HUES6 (cell line): ENCODE data around the gene ERGIC1.

Source experiments
- H3K27ac ChIP-seq: 2 replicates; pipeline ENCODE4 v1.7.0; 2013; ENCODE audit warnings: low read depth, mild to moderate bottlenecking, low read length, inconsistent platforms
- H3K27me3 ChIP-seq: 2 replicates; pipeline ENCODE4 v1.6.1; 2013; ENCODE audit warnings: low read length; ENCODE audit not compliant: control insufficient read depth, insufficient read depth
- H3K36me3 ChIP-seq: 2 replicates; pipeline ENCODE4 v1.6.1; 2013; ENCODE audit warnings: low read length; ENCODE audit not compliant: control insufficient read depth, insufficient read depth
- H3K4me1 ChIP-seq: 2 replicates; pipeline ENCODE4 v1.6.1; 2013; ENCODE audit warnings: low read length; ENCODE audit not compliant: control insufficient read depth, insufficient read depth
- H3K4me3 ChIP-seq: 2 replicates; pipeline ENCODE4 v1.5.1; 2013; ENCODE audit warnings: low read depth, low read length
- H3K9ac ChIP-seq: one replicate; pipeline ENCODE4 v1.6.1; 2013; ENCODE audit warnings: mild to moderate bottlenecking, low read length
- H3K9me3 ChIP-seq: 2 replicates; pipeline ENCODE4 v1.6.1; 2013; ENCODE audit warnings: low read depth, low read length; ENCODE audit not compliant: control insufficient read depth, insufficient read depth

The ERGIC1 gene

GRCh38 chr5:172958331-172959046 lies 124.4 kb downstream of the ERGIC1 start:
- Histone ChIP-seq H3K27me3 (0 out of 2 replicates have a peak, but pooled peaks cover 7% of the 10 kb centered on the region), H3K27ac (no peak overlapping the region), H3K9ac (peak overlapping the region; percentile 95), H3K4me1 (0 out of 2 replicates have a peak, but pooled peaks cover 6% of the 10 kb centered on the region), H3K9me3 (no peaks in the 10 kb centered on the region), H3K4me3 (peak overlapping the region; percentile 98), H3K36me3 (peaks cover 9% of the 10 kb centered on the region)

GRCh38 chr5:172959824-172960799 lies 126.1 kb downstream of the ERGIC1 start:
- Histone ChIP-seq H3K9me3 (no peaks in the 10 kb centered on the region), H3K36me3 (peaks cover 15% of the 10 kb centered on the region), H3K9ac (peak overlapping the region; percentile 95), H3K4me3 (peak overlapping the region; percentile 98), H3K27me3 (0 out of 2 replicates have a peak, but pooled peaks cover 7% of the 10 kb centered on the region), H3K4me1 (0 out of 2 replicates have a peak, but pooled peaks cover 4% of the 10 kb centered on the region), H3K27ac (no peak overlapping the region)

DNA sequence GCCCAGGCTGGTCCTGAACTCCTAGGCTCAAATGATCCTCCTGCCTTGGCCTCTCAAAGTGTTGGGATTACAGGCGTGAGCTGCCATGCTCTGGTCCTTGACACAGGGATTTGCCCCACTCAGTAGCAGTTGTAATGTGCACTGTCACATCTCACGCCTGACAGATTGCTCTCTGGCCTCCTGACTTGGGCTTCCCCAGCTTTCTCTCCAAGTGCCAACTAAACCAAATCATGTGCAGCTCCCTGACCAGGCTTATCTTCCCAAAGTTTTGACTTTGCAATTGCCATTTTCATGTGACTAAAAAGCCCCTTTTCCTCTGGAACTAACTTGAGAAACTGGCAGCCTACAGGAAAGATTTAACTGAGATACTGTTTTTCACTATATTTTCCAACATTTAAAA lies 135.9 kb downstream of the ERGIC1 start:
- Histone ChIP-seq H3K4me3 (no peak overlapping the region), H3K4me1 (no peaks in the 10 kb centered on the region), H3K9me3 (no peaks in the 10 kb centered on the region), H3K27ac (no peak overlapping the region), H3K36me3 (peaks cover 27% of the 10 kb centered on the region), H3K9ac (no peak overlapping the region), H3K27me3 (no peaks in the 10 kb centered on the region)

- Histone ChIP-seq H3K4me3 (no peak overlapping the region), H3K27me3 (no peaks in the 10 kb centered on the region), H3K9ac (no peak overlapping the region), H3K9me3 (no peaks in the 10 kb centered on the region), H3K27ac (no peak overlapping the region), H3K4me1 (no peaks in the 10 kb centered on the region), H3K36me3 (peaks cover 18% of the 10 kb centered on the region)
These were observed 137.4 kb downstream of the ERGIC1 start for GRCh38 chr5:172971482-172971881.

DNA sequence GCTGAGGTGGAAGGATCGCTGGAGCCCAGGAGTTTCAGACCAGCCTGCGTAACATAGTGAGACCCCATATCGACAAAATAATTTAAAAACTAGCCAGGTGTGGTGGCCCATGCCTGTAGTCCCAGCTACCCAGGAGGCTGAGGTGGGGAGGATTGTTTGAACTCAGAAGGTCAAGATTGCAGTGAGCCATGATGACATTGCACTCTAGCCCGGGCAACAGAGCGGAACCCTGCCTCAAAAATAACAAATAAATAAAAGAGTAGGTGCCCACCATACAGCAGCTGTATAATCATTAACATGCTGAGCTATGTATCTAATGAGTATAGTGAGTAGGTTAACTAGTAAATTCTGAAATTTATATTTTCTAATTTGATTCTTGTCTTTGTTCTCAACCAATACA lies 138.5 kb downstream of the ERGIC1 start:
- Histone ChIP-seq H3K9ac (no peak overlapping the region), H3K36me3 (peaks cover 18% of the 10 kb centered on the region), H3K4me1 (no peaks in the 10 kb centered on the region), H3K9me3 (no peaks in the 10 kb centered on the region), H3K4me3 (no peak overlapping the region), H3K27ac (no peak overlapping the region), H3K27me3 (no peaks in the 10 kb centered on the region)

GRCh38 chr5:172973127-172973916 lies 139.3 kb downstream of the ERGIC1 start:
- no peak overlapping the region for H3K27ac ChIP-seq
- no peaks in the 10 kb centered on the region for H3K4me1 ChIP-seq
- no peaks in the 10 kb centered on the region for H3K9me3 ChIP-seq
- no peak overlapping the region for H3K4me3 ChIP-seq
- peaks cover 15% of the 10 kb centered on the region for H3K36me3 ChIP-seq
- no peak overlapping the region for H3K9ac ChIP-seq
- H3K27me3 ChIP-seq = no peaks in the 10 kb centered on the region

DNA sequence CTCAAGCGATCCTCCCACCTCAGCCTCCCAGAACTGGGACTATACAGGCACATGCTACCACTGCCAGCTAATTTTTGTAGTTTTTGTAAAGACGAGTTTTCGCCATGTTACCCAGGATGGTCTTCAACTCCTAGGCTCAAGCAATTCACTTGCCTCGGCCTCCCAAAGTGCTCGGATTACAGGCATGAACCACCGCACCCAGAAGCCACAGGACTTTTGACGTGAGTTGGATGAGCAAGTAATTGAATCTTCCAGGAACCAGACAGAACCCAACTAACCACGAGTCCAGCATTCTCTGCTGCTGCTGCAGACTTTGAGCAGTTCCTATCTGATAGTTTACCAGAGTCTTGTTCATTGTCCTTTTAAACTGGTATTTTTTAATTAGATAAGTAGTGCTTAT lies 139.9 kb downstream of the ERGIC1 start:
- Histone ChIP-seq H3K27me3 (no peaks in the 10 kb centered on the region), H3K9me3 (no peaks in the 10 kb centered on the region), H3K4me3 (no peak overlapping the region), H3K9ac (no peak overlapping the region), H3K4me1 (no peaks in the 10 kb centered on the region), H3K36me3 (peaks cover 11% of the 10 kb centered on the region), H3K27ac (no peak overlapping the region)

DNA sequence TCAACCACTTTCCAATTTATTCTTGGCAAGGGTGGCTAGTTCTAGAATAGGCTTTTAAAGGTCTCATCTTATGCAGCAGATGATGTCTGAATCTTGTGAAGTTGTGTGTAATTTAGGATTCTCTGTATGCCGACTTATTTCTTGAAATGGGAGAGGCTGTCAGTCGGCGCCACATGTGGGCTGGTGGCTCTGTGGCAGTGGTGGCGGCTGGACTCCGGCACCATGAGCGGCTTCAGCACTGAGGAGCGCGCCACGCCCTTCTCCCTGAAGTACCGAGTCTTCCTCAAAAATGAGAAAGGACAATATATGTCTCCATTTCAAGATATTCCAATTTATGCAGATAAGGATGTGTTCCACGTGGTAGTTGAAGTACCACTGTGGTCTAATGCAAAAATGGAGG lies 141.2 kb downstream of the ERGIC1 start:
- Histone ChIP-seq H3K9me3 (no peaks in the 10 kb centered on the region), H3K4me3 (no peak overlapping the region), H3K27me3 (no peaks in the 10 kb centered on the region), H3K27ac (no peak overlapping the region), H3K9ac (no peak overlapping the region), H3K4me1 (no peaks in the 10 kb centered on the region), H3K36me3 (peaks cover under 1% of the 10 kb centered on the region)

- Histone ChIP-seq H3K27ac (no peak overlapping the region), H3K27me3 (no peaks in the 10 kb centered on the region), H3K9me3 (no peaks in the 10 kb centered on the region), H3K9ac (no peak overlapping the region), H3K36me3 (no peaks in the 10 kb centered on the region), H3K4me3 (no peak overlapping the region), H3K4me1 (no peaks in the 10 kb centered on the region)
These were observed 145.7 kb downstream of the ERGIC1 start for GRCh38 chr5:172979778-172980177.

GRCh38 chr5:172981931-172982330 lies 147.9 kb downstream of the ERGIC1 start:
- Histone ChIP-seq H3K27ac (no peak overlapping the region), H3K27me3 (no peaks in the 10 kb centered on the region), H3K9ac (no peak overlapping the region), H3K4me1 (no peaks in the 10 kb centered on the region), H3K9me3 (no peaks in the 10 kb centered on the region), H3K4me3 (no peak overlapping the region), H3K36me3 (peaks cover 6% of the 10 kb centered on the region; the same call in 1 of the 2 replicates)
